Measurements from ENCODE around the gene OVOL1. TPM values are rescaled to one million over a fixed set of nuclear protein-coding genes. Genes with fewer than 3 reads are reported as not detected.

Gene OVOL1
- total and polyA plus RNA-seq, 2 donors from 2014 or later = 6.6 to 6.7 TPM

DNA sequence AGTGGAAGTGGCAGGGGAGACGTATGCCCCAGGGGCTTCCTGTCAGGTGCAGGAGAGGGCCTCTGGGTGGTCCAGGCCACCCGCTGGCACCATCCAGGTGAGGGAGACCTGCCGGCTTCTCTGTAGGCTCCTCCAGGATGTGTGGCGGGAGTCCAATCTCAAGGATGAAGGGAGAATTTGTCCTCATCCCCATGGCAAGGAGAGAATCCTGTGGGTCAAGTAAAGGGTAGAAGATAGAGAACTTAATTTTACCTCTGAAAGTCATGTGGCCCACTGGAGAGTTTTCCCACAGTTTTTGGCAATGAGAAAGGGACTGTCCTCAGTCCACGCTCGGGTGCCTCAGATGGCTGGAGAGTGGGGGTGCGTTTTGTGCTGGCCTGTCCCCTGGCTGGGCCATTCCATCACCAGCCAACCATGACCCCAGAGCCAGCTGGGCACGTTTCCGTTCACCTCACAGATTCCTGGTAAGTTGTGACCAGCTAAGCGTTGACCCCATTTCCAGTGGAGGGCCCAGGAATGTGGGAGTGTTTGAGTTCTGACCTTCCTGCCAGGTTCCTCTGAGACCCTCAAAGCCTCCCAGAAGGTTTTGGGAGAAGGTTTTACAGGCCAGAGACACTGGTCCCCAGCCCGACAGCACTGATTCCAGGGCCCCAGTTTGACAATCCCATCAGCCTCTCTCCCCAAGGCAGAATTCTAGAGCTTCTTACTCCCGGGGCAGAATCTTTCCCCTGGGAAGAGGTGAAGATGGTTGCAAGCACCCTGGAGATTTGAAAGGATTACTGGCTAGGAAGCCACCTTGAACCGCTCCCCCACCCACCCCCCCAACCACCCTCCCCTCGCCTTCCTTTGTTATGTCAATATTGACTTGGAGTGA lies 2.6 kb downstream of the OVOL1 start:
- peak overlapping the region in 2 of 3 donors; percentile 54 to 71 for H3K4me3 ChIP-seq (ENCODE audit: low read length in 3 of 3)
- TF ChIP-seq, protein P1, sequence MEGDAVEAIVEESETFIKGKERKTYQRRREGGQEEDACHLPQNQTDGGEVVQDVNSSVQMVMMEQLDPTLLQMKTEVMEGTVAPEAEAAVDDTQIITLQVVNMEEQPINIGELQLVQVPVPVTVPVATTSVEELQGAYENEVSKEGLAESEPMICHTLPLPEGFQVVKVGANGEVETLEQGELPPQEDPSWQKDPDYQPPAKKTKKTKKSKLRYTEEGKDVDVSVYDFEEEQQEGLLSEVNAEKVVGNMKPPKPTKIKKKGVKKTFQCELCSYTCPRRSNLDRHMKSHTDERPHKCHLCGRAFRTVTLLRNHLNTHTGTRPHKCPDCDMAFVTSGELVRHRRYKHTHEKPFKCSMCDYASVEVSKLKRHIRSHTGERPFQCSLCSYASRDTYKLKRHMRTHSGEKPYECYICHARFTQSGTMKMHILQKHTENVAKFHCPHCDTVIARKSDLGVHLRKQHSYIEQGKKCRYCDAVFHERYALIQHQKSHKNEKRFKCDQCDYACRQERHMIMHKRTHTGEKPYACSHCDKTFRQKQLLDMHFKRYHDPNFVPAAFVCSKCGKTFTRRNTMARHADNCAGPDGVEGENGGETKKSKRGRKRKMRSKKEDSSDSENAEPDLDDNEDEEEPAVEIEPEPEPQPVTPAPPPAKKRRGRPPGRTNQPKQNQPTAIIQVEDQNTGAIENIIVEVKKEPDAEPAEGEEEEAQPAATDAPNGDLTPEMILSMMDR (IDR thresholded peaks at IDR 0.05; ENCODE audit: borderline replicate concordance, extremely low read depth, insufficient read depth) = no peak

DNA sequence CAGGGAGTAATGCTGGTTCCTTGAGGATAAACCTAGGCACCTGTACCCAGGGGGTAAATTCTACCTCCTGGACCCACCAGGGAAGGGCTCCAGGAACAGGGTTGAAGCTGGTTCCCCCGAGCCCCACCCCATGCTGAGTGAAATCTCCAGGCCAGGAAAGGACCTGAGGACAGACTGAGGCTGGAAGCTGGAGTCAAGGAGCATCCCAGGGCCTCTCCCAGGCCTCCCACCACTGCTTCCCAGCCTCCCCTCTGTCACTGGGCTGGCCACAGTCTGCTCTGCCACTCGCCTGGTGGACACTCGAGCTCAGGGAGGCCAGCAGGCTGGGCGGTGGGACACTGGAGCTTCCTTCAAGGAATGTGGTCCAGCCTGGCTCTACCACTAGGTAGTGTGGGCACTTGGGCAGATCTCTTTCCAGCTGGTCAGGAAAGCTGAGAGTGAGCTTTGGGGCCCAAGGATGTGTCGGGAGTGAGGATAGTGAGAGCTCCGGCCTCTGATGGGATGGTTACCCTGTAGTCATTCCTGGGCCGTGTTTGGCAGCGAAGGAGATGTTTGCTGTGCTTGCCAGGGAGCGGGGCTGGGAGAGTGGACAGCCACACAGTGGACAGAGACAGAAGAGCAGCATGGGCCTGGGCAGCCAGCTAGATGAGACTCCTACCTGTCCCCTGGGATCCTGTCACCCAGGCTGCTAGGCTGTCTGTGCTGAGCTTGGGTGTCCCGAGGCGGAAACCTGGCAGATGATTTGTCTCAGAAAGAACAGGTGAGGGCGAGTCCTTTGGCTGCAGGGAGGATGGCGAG lies 3.4 kb downstream of the OVOL1 start:
- Histone ChIP-seq H3K36me3 (ENCODE audit: control insufficient read depth in 2 of 3, insufficient read depth in 3 of 3, low read length in 3 of 3) (peaks cover 0 to 10% (median 5%) of the 10 kb centered on the region in 3 donors), H3K9ac (ENCODE audit: low read length in 3 of 3) (no peak overlapping the region), H3K4me1 (ENCODE audit: control insufficient read depth in 2 of 3, insufficient read depth in 2 of 3, low read depth in 1 of 3, low read length in 3 of 3) (peaks cover 0 to 61% (median 17%) of the 10 kb centered on the region in 3 donors), H3K27me3 (ENCODE audit: control insufficient read depth, insufficient read depth, low read length) (peaks cover 3% of the 10 kb centered on the region), H3K27ac (ENCODE audit: low read depth in 2 of 2, low read length in 2 of 2) (peak overlapping the region; percentile 61 to 66), H3K9me3 (ENCODE audit: control insufficient read depth in 2 of 3, insufficient read depth in 1 of 3, low read length in 3 of 3) (no peaks in the 10 kb centered on the region), H3K4me3 (ENCODE audit: low read length in 3 of 3) (no peak overlapping the region)
- TF ChIP-seq, protein P1 (IDR thresholded peaks at IDR 0.05; ENCODE audit: borderline replicate concordance, extremely low read depth, insufficient read depth) = no peak
- DNase-seq (peak in 2 of 5 donors; percentile 19 to 52), FAIRE-seq (no peak)
- intact Hi-C loops (cut with DNase I) = no loop called here

More for the DNA sequence above, 2.6 kb downstream of the OVOL1 start:
- no peak for FAIRE-seq
- peak overlapping the region; percentile 88 to 95 for H3K27ac ChIP-seq (ENCODE audit: low read depth in 2 of 2, low read length in 2 of 2)
- H3K27me3 ChIP-seq (ENCODE audit: control insufficient read depth, insufficient read depth, low read length) = peaks cover 3% of the 10 kb centered on the region
- peaks cover 0 to 55% (median 17%) of the 10 kb centered on the region in 3 donors for H3K4me1 ChIP-seq (ENCODE audit: control insufficient read depth in 2 of 3, insufficient read depth in 2 of 3, low read depth in 1 of 3, low read length in 3 of 3)
- H3K36me3 ChIP-seq (ENCODE audit: control insufficient read depth in 2 of 3, insufficient read depth in 3 of 3, low read length in 3 of 3) = peaks cover 0 to 3% (median 1%) of the 10 kb centered on the region in 3 donors
- peak overlapping the region in 1 of 3 donors; percentile 82 for H3K9ac ChIP-seq (ENCODE audit: low read length in 3 of 3)
- peak; percentile 74 to 87 (median 83) for DNase-seq
- intact Hi-C loops (cut with DNase I) = no loop called here
- H3K9me3 ChIP-seq (ENCODE audit: control insufficient read depth in 2 of 3, insufficient read depth in 1 of 3, low read length in 3 of 3) = no peaks in the 10 kb centered on the region

DNA sequence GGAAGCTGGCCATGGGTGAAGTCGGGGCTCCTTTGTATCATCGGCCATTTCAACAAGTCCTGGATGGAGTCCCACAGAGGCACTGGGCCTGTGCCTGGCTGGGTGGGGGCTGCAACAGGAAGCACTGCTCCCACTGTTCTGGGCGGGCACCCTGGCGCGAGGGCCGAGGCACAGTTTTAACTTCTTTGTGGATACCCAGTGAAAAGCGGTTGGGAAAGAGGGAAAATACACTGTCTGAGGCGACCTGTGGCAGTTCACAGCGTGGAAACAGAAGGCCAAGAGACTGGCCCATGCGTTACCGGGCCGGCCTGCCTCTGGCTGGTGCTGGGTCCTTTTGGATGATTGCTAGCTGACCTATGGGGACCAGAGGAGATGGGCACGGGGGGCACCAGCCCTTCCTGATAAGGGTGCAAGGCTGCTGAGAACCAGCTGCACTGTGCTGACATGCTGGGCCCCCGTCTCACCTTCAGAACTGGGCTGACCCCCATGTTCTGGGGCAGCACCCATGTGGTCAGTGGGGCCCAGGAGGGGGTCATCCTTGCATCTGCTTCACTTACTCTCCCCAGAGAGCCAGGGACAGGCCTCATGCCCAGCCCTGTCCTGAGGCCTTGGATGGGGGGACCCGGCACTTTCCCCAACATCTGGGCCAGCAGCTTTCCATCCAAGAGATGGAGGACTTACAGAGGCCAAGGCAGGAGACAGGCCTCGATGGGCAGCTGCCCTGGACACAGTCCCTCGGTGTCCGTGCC lies 4.2 kb downstream of the OVOL1 start:
- Histone ChIP-seq H3K9me3 (ENCODE audit: control insufficient read depth in 2 of 3, insufficient read depth in 1 of 3, low read length in 3 of 3) (no peaks in the 10 kb centered on the region), H3K36me3 (ENCODE audit: control insufficient read depth in 2 of 3, insufficient read depth in 3 of 3, low read length in 3 of 3) (peaks cover 0 to 17% (median 6%) of the 10 kb centered on the region in 3 donors), H3K9ac (ENCODE audit: low read length in 3 of 3) (no peak overlapping the region), H3K4me3 (ENCODE audit: low read length in 3 of 3) (no peak overlapping the region), H3K27ac (ENCODE audit: low read depth in 2 of 2, low read length in 2 of 2) (peak overlapping the region; percentile 61 to 82), H3K4me1 (ENCODE audit: control insufficient read depth in 2 of 3, insufficient read depth in 2 of 3, low read depth in 1 of 3, low read length in 3 of 3) (peaks cover 0 to 64% (median 17%) of the 10 kb centered on the region in 3 donors), H3K27me3 (ENCODE audit: control insufficient read depth, insufficient read depth, low read length) (peaks cover under 1% of the 10 kb centered on the region)
- intact Hi-C loops (cut with DNase I) = no loop called here
- TF ChIP-seq, protein P1 (IDR thresholded peaks at IDR 0.05; ENCODE audit: borderline replicate concordance, extremely low read depth, insufficient read depth) = no peak
- FAIRE-seq = no peak
- DNase-seq = peak in 1 of 5 donors; percentile 63

All from kidney (tissue), 14 donors.